HepG2 (cell line): Measurements from ENCODE around the gene L2HGDH. TPM values are rescaled to one million over a fixed set of nuclear protein-coding genes. Genes with fewer than 3 reads are reported as not detected.
A peak's percentile ranks its signal among the peaks of the same experiment; 100 is the strongest.

Source experiments
- ATAC-seq: fragments of 200-7000 bp; cut with Tn5 transposase; 3 replicates; pipeline ENCODE4 v1.9.1; 2020; ENCODE audit warnings: mild to moderate bottlenecking, moderate library complexity
- BruUV-seq: library from RNA; stranded (reverse); fragments of 400-500 nt; replicated peaks from 2 replicates; lab custom pipeline; 2021; lab: Mats Ljungman, UMichigan
- CTCF ChIA-PET: fragments of 300-600 bp; formaldehyde crosslinking; extraction: SDS; loops from one replicate; lab custom pipeline; 2021; ENCODE audit warnings: low total read pairs, inconsistent platforms, low intra/inter-chr PET ratio; lab: Yijun Ruan, JAX
- POLR2A ChIA-PET: fragments of 350-600 bp; sonication (Branson Sonifier 250); formaldehyde crosslinking; loops from one replicate; lab custom pipeline; 2020; ENCODE audit warnings: antibody characterized with exemption, inconsistent platforms; lab: Yijun Ruan, JAX
- DNase-seq: peaks from one replicate; pipeline ENCODE4 v3.0.0-alpha.2; 2015; ENCODE audit warnings: low spot score
- FAIRE-seq: peaks from 3 replicates; lab custom pipeline; 2011; peaks lifted over from hg19 to GRCh38; lab: Jason Lieb, UNC
- H2AFZ ChIP-seq: one replicate; pipeline ENCODE4 v1.6.1; 2011; ENCODE audit warnings: low read length, inconsistent platforms
- H3K27ac ChIP-seq: fragments of 300-600 bp; 3 replicates; pipeline ENCODE4 v1.8.0; 2011; ENCODE audit warnings: mixed run types, mild to moderate bottlenecking, mixed read lengths, low read length, inconsistent platforms; ENCODE audit not compliant: insufficient read depth; ENCODE audit errors: extremely low read length
- H3K27me3 ChIP-seq, 2 experiments: fragments of 200-600 bp in 1 of 2; 2 replicates in 1 of 2; 3 replicates in 1 of 2; pipeline versions ENCODE4 v1.6.0 to v1.8.0; 2011; ENCODE audit warnings: low read length in 2 of 2, mild to moderate bottlenecking in 2 of 2, moderate library complexity in 2 of 2, inconsistent platforms in 1 of 2; ENCODE audit not compliant: insufficient read depth in 2 of 2, control insufficient read depth in 1 of 2
- H3K36me3 ChIP-seq, 2 experiments: fragments of 200-600 bp in 1 of 2; replicated peaks in 1 of 2; 2 replicates in 1 of 2; 3 replicates in 1 of 2; pipeline versions ENCODE4 v1.5.1 to v1.8.0; 2011; ENCODE audit warnings: low read length in 2 of 2, inconsistent platforms in 1 of 2; ENCODE audit not compliant: insufficient read depth in 2 of 2, control insufficient read depth in 1 of 2
- H3K4me1 ChIP-seq: 2 replicates; pipeline ENCODE4 v1.5.1; 2012; ENCODE audit warnings: low read length, inconsistent platforms; ENCODE audit not compliant: insufficient read depth
- H3K4me2 ChIP-seq: 2 replicates; pipeline ENCODE4 v1.6.0; 2011; ENCODE audit warnings: low read depth, low read length, inconsistent platforms
- H3K4me3 ChIP-seq, 3 experiments: fragments of 200-600 bp in 1 of 3; sonication (generic), shearing (Covaris generic) in 1 of 3; replicated peaks in 1 of 3; 2 replicates each; pipeline ENCODE4 v1.5.1; 2011 to 2016; ENCODE audit warnings: low read length in 3 of 3, inconsistent platforms in 2 of 3, low read depth in 2 of 3, mild to moderate bottlenecking in 2 of 3, control low read depth in 1 of 3, mixed read lengths in 1 of 3; ENCODE audit not compliant: insufficient read depth in 1 of 3
- H3K79me2 ChIP-seq: one replicate; pipeline ENCODE4 v1.6.1; 2011; ENCODE audit warnings: low read length, inconsistent platforms; ENCODE audit not compliant: insufficient read depth
- H3K9ac ChIP-seq: 2 replicates; pipeline ENCODE4 v1.6.0; 2011; ENCODE audit warnings: mild to moderate bottlenecking, low read depth, low read length, inconsistent platforms; ENCODE audit not compliant: insufficient read depth
- H3K9me3 ChIP-seq: 2 replicates; pipeline ENCODE4 v1.5.1; 2012; ENCODE audit warnings: mild to moderate bottlenecking, low read length
- H4K20me1 ChIP-seq: 2 replicates; pipeline ENCODE4 v1.6.0; 2011; ENCODE audit warnings: inconsistent platforms, mild to moderate bottlenecking, low read length, moderate library complexity; ENCODE audit not compliant: insufficient read depth
- SMC3 ChIP-seq: IDR thresholded peaks from 2 replicates; pipeline ENCODE4 v1.6.1; 2011; ENCODE audit warnings: low read length, improper control_type of control experiment
- STAG1 ChIP-seq: sonication (generic); formaldehyde crosslinking; IDR thresholded peaks from 2 replicates; pipeline ENCODE4 v1.4.0; 2020; ENCODE audit warnings: missing genetic modification reagents
- ZNF878 ChIP-seq: sonication (generic); formaldehyde crosslinking; IDR thresholded peaks from 2 replicates; pipeline ENCODE4 v1.8.1; 2023; ENCODE audit warnings: mild to moderate bottlenecking, missing genetic modification reagents, moderate library complexity
- WGBS: methylation state at CpG from one replicate; pipeline ENCODE4 v1.1.6; 2017; ENCODE audit warnings: low lambda C conversion rate; 5-methylcytosine and 5-hydroxymethylcytosine counted together
- in situ Hi-C: cut with HindIII; loops from 2 replicates; pipeline ENCODE4 v1.10.0; 2017; ENCODE audit warnings: low pct_unique_long_range_greater_than_20kb; ENCODE audit not compliant: extremely low pct_ligation_motif_present
- intact Hi-C: fragments of 100-400 bp; cut with micrococcal nuclease; formaldehyde crosslinking; loops from one replicate; pipeline ENCODE4 v1.10.0; 2022; ENCODE audit not compliant: unreplicated experiment
- polyA plus RNA-seq, 8 experiments: library from polyadenylated mRNA; depleted of rRNA in 3 of 8; stranded (reverse) in 7 of 8; unstranded in 1 of 8; fragments of >200 nt; fragmentation: Illumina TruSeq in 4 of 8; extraction: Trizol in 4 of 8; gene quantifications; 2 replicates each; pipeline versions ENCODE4 v1.2.1 to v1.2.3, GENCODE V29; 2011 to 2016; ENCODE audit warnings: low read depth in 4 of 8, missing spikeins in 1 of 8, mixed read lengths in 1 of 8; ENCODE audit not compliant: insufficient read depth in 1 of 8
- total RNA-seq, 5 experiments: library from RNA; depleted of rRNA; stranded (reverse); fragments of >200 nt; fragmentation: Illumina TruSeq; extraction: Trizol; gene quantifications; 2 replicates each; pipeline ENCODE4 v1.2.3, GENCODE V29; 2016; ENCODE audit warnings: low read depth in 1 of 5
- TF ChIP-seq, protein P1 (sequence below), 2 experiments: sonication (generic) in 1 of 2; formaldehyde crosslinking in 1 of 2; IDR thresholded peaks; 2 replicates each; pipeline versions ENCODE4 v1.4.0 to v1.6.1; 2018 to 2020; ENCODE audit warnings: missing genetic modification reagents in 2 of 2, borderline replicate concordance in 1 of 2, low read depth in 1 of 2, mild to moderate bottlenecking in 1 of 2, missing biosample characterization in 1 of 2
- TF ChIP-seq, protein P2 (sequence below): sonication (generic); formaldehyde crosslinking; IDR thresholded peaks from 2 replicates; pipeline ENCODE4 v1.5.0; 2020; ENCODE audit warnings: mild to moderate bottlenecking, missing genetic modification reagents, moderate library complexity

Gene L2HGDH
- total and polyA plus RNA-seq, 2 of the 13 experiments (the other 11 are each of a cell fraction or from before 2014, with no cell fraction given): 3.3 to 5.0 TPM

DNA sequence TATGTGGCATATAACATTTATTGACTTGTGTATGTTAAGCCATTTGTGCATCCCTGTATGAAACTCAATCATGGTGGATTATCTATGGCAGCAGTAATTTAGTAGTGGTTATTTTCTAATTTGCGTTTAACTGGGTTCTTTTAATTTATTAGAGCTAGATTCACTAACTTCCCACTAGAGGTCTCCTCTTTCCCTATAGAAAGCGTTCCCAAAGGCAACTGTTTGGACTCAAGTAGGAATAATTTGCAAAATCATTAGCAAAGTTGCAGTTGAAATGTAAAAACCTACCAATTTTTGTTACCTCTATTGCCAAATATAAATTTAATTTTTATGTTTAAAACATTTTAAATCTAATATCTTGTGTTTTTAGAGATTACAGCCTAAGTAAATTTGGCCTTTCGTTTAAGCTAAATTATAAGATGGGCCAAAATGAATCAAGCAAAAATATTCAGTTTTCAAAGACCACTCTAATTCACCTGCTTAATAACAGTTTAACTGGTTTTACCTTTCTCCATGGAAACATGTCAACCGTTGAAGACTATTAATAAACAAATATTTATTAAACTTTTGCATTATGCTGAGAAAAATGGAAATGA, 6.1 kb upstream of the L2HGDH start:
- in situ Hi-C loops: no loop called here
- no TSS peak for BruUV-seq
- WGBS: 62% methylated on average over 4 of the region's 4 CpGs
- no peak overlapping the region for H3K27ac ChIP-seq
- ATAC-seq (no peak), FAIRE-seq (peak; percentile 18)
- H3K4me2 ChIP-seq: no peak overlapping the region
- H3K4me3 ChIP-seq: no peak overlapping the region
- peaks cover 0 to 8% of the 10 kb centered on the region in 2 experiments; a peak in 1 of 5 replicates for H3K36me3 ChIP-seq
- no peaks in the 10 kb centered on the region for H3K9me3 ChIP-seq
- TF ChIP-seq ZNF878 (CRISPR knock-in tag) (no peak), SMC3 (peak; percentile 11; the same call in 1 of the 2 replicates), STAG1 (CRISPR knock-in tag) (peak; percentile 58)
- TF ChIP-seq, protein P1, sequence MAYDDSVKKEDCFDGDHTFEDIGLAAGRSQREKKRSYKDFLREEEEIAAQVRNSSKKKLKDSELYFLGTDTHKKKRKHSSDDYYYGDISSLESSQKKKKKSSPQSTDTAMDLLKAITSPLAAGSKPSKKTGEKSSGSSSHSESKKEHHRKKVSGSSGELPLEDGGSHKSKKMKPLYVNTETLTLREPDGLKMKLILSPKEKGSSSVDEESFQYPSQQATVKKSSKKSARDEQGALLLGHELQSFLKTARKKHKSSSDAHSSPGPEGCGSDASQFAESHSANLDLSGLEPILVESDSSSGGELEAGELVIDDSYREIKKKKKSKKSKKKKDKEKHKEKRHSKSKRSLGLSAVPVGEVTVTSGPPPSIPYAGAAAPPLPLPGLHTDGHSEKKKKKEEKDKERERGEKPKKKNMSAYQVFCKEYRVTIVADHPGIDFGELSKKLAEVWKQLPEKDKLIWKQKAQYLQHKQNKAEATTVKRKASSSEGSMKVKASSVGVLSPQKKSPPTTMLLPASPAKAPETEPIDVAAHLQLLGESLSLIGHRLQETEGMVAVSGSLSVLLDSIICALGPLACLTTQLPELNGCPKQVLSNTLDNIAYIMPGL (CRISPR knock-in tag; IDR thresholded peaks at IDR 0.05; ENCODE audit: borderline replicate concordance in 1 of 2, low read depth in 1 of 2): 0 out of 4 replicates have a peak, but pooled peaks of 1 of the 2 experiments have one; percentile 24
- TF ChIP-seq, protein P2, sequence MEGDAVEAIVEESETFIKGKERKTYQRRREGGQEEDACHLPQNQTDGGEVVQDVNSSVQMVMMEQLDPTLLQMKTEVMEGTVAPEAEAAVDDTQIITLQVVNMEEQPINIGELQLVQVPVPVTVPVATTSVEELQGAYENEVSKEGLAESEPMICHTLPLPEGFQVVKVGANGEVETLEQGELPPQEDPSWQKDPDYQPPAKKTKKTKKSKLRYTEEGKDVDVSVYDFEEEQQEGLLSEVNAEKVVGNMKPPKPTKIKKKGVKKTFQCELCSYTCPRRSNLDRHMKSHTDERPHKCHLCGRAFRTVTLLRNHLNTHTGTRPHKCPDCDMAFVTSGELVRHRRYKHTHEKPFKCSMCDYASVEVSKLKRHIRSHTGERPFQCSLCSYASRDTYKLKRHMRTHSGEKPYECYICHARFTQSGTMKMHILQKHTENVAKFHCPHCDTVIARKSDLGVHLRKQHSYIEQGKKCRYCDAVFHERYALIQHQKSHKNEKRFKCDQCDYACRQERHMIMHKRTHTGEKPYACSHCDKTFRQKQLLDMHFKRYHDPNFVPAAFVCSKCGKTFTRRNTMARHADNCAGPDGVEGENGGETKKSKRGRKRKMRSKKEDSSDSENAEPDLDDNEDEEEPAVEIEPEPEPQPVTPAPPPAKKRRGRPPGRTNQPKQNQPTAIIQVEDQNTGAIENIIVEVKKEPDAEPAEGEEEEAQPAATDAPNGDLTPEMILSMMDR (CRISPR knock-in tag): peak; percentile 57
- TF ChIP-seq, all 625 proteins: peak for 4
- Histone ChIP-seq H3K79me2 (peaks cover 24% of the 10 kb centered on the region), H2AFZ (no peak overlapping the region), H3K27me3 (no peaks in the 10 kb centered on the region), H3K4me1 (peaks cover 16% of the 10 kb centered on the region), H4K20me1 (0 out of 2 replicates have a peak, but pooled peaks cover 5% of the 10 kb centered on the region), H3K9ac (no peak overlapping the region)
- peak; percentile 27 for DNase-seq
- POLR2A ChIA-PET: no interaction called here
- CTCF ChIA-PET: interaction anchor here (2.0 kb wide), 1 partner anchor 214 kb away, joined by 15 read pairs; the partner anchor contains the start of gene MAP4K5
- intact Hi-C loops: no loop called here
